ENCODE data around the gene ROS1. TPM values are rescaled to one million over a fixed set of nuclear protein-coding genes. Genes with fewer than 3 reads are reported as not detected.

Gene ROS1
- total and polyA plus RNA-seq, 2 donors (not counting 1 experiment from before 2014, with no cell fraction given): not detected

- intact Hi-C loops (cut with micrococcal nuclease): no loop called here
- no peak overlapping the region for H3K27ac Mint-ChIP-seq
Measured at GRCh38 chr6:117275205-117275604, 150.5 kb downstream of the ROS1 start.

GRCh38 chr6:117272891-117273290 lies 152.9 kb downstream of the ROS1 start:
- H3K4me1 Mint-ChIP-seq: peaks cover 3% of the 10 kb centered on the region
- Histone ChIP-seq H3K36me3 (replicated peaks in 1 of 2; ENCODE audit: control extremely low read depth in 1 of 2, control insufficient read depth in 1 of 2, extremely low read depth in 1 of 2, insufficient read depth in 2 of 2, low read length in 1 of 2) (no peaks in the 10 kb centered on the region), H3K4me1 (ENCODE audit: control insufficient read depth in 2 of 2, insufficient read depth in 2 of 2, low read length in 2 of 2) (no peaks in the 10 kb centered on the region), H3K79me2 (ENCODE audit: control insufficient read depth, insufficient read depth, low read length) (no peaks in the 10 kb centered on the region), H3K9ac (ENCODE audit: low read length) (no peak overlapping the region), H3K9me3 (ENCODE audit: control extremely low read depth in 1 of 3, control insufficient read depth in 2 of 3, insufficient read depth in 1 of 3, low read length in 2 of 3) (peaks cover 0 to 3% (median 0%) of the 10 kb centered on the region in 3 donors), H3K4me2 (replicated peaks; ENCODE audit: low read depth, low read length, poor library complexity, severe bottlenecking) (no peak overlapping the region), H4K20me1 (ENCODE audit: control insufficient read depth, insufficient read depth, low read length, poor library complexity, severe bottlenecking) (no peaks in the 10 kb centered on the region), H3K4me3 (ENCODE audit: control extremely low read depth in 1 of 5, extremely low read depth in 1 of 5, insufficient read depth in 1 of 5, low read depth in 2 of 5, low read length in 4 of 5) (no peak overlapping the region), H2AFZ (ENCODE audit: insufficient read depth, low read depth, low read length, poor library complexity, severe bottlenecking) (no peak overlapping the region), H3K27ac (ENCODE audit: low read length in 2 of 2) (no peak overlapping the region), H3K27me3 (replicated peaks in 1 of 4; ENCODE audit: control extremely low read depth in 1 of 4, control insufficient read depth in 3 of 4, insufficient read depth in 4 of 4, low read length in 3 of 4) (peaks cover 0 to 28% (median 25%) of the 10 kb centered on the region in 4 experiments)
- ChIA-PET POLR2A (no interaction called here), CTCF (no interaction called here)
- ATAC-seq (ENCODE audit: low read depth) (no peak), DNase-seq (no peak)
- intact Hi-C loops (cut with micrococcal nuclease): no loop called here
- no peaks in the 10 kb centered on the region for H3K9me3 Mint-ChIP-seq (ENCODE audit: insufficient read depth)
- H3K4me3 Mint-ChIP-seq: no peak overlapping the region
- H3K27ac Mint-ChIP-seq: no peak overlapping the region
- no peak for TF ChIP-seq CTCF (IDR thresholded peaks at IDR 0.05)
- no peak for TF ChIP-seq EZH2 (IDR thresholded peaks at IDR 0.05; ENCODE audit: borderline replicate concordance, insufficient read depth, low read depth, low read length, poor library complexity, severe bottlenecking)
- WGBS (ENCODE audit: insufficient coverage): no CpG with 5 or more reads among the region's 1 CpG
- peaks cover 66% of the 10 kb centered on the region for H3K27me3 Mint-ChIP-seq

More at GRCh38 chr6:117275205-117275604, 150.5 kb downstream of the ROS1 start:
- Histone ChIP-seq H3K4me3 (ENCODE audit: control extremely low read depth in 1 of 5, extremely low read depth in 1 of 5, insufficient read depth in 1 of 5, low read depth in 2 of 5, low read length in 4 of 5) (no peak overlapping the region), H2AFZ (ENCODE audit: insufficient read depth, low read depth, low read length, poor library complexity, severe bottlenecking) (no peak overlapping the region), H3K9me3 (ENCODE audit: control extremely low read depth in 1 of 3, control insufficient read depth in 2 of 3, insufficient read depth in 1 of 3, low read length in 2 of 3) (no peaks in the 10 kb centered on the region), H3K36me3 (replicated peaks in 1 of 2; ENCODE audit: control extremely low read depth in 1 of 2, control insufficient read depth in 1 of 2, extremely low read depth in 1 of 2, insufficient read depth in 2 of 2, low read length in 1 of 2) (no peaks in the 10 kb centered on the region), H4K20me1 (ENCODE audit: control insufficient read depth, insufficient read depth, low read length, poor library complexity, severe bottlenecking) (no peaks in the 10 kb centered on the region), H3K9ac (ENCODE audit: low read length) (no peak overlapping the region), H3K27me3 (replicated peaks in 1 of 4; ENCODE audit: control extremely low read depth in 1 of 4, control insufficient read depth in 3 of 4, insufficient read depth in 4 of 4, low read length in 3 of 4) (peaks cover 0 to 12% (median 8%) of the 10 kb centered on the region in 4 experiments), H3K4me2 (replicated peaks; ENCODE audit: low read depth, low read length, poor library complexity, severe bottlenecking) (no peak overlapping the region), H3K79me2 (ENCODE audit: control insufficient read depth, insufficient read depth, low read length) (no peaks in the 10 kb centered on the region), H3K27ac (ENCODE audit: low read length in 2 of 2) (no peak overlapping the region), H3K4me1 (ENCODE audit: control insufficient read depth in 2 of 2, insufficient read depth in 2 of 2, low read length in 2 of 2) (no peaks in the 10 kb centered on the region)
- Mint-ChIP-seq H3K27me3 (peaks cover 51% of the 10 kb centered on the region), H3K9me3 (ENCODE audit: insufficient read depth) (no peaks in the 10 kb centered on the region), H3K4me3 (no peak overlapping the region), H3K4me1 (no peaks in the 10 kb centered on the region)
- WGBS (ENCODE audit: insufficient coverage): 71% methylated on average over 1 of the region's 9 CpGs
- ChIA-PET POLR2A (no interaction called here), CTCF (no interaction called here)
- no peak for DNase-seq
- no peak for ATAC-seq (ENCODE audit: low read depth)
- no peak for TF ChIP-seq EZH2 (IDR thresholded peaks at IDR 0.05; ENCODE audit: borderline replicate concordance, insufficient read depth, low read depth, low read length, poor library complexity, severe bottlenecking)
- TF ChIP-seq CTCF (IDR thresholded peaks at IDR 0.05): no peak

All from B cell (primary cell).